Smooth muscle cell (in vitro differentiated cells): ENCODE measurements around the gene SDC3. TPM values are rescaled to one million over a fixed set of nuclear protein-coding genes. Genes with fewer than 3 reads are reported as not detected.
"Not testable (repeated sequence)": the region's sequence is repeated elsewhere in the genome, so short reads cannot be mapped to it uniquely, and the experiment has no call there.

Experiments
- DNase-seq: peaks from one replicate; lab custom pipeline; 2025; ENCODE audit not compliant: unreplicated experiment; lab: John Stamatoyannopoulos, UW
- H2AFZ ChIP-seq: fragments of 200-600 bp; sonication (generic); 2 replicates; pipeline ENCODE4 v1.6.0; 2016; ENCODE audit warnings: antibody characterized with exemption, low read depth, mild to moderate bottlenecking
- H3F3A ChIP-seq: fragments of 200-600 bp; sonication (generic); 2 replicates; pipeline ENCODE4 v1.6.0; 2017; ENCODE audit warnings: antibody characterized with exemption, low read depth
- H3K27ac ChIP-seq: fragments of 200-600 bp; sonication (generic); 2 replicates; pipeline ENCODE4 v1.5.1; 2016; ENCODE audit warnings: low read depth, mild to moderate bottlenecking
- H3K27me3 ChIP-seq: fragments of 200-600 bp; sonication (generic); 2 replicates; pipeline ENCODE4 v1.6.1; 2016; ENCODE audit warnings: low read depth, mild to moderate bottlenecking
- H3K36me3 ChIP-seq: fragments of 200-600 bp; sonication (generic); 2 replicates; pipeline ENCODE4 v1.5.1; 2016; ENCODE audit warnings: low read depth
- H3K4me1 ChIP-seq: fragments of 200-600 bp; sonication (generic); 2 replicates; pipeline ENCODE4 v1.5.1; 2016; ENCODE audit warnings: low read depth
- H3K4me2 ChIP-seq: fragments of 200-600 bp; sonication (generic); 2 replicates; pipeline ENCODE4 v1.6.0; 2016; ENCODE audit warnings: mild to moderate bottlenecking
- H3K4me3 ChIP-seq: fragments of 200-600 bp; sonication (generic); 2 replicates; pipeline ENCODE4 v1.5.1; 2016; ENCODE audit warnings: mild to moderate bottlenecking
- H3K79me2 ChIP-seq: fragments of 200-600 bp; sonication (generic); 2 replicates; pipeline ENCODE4 v1.6.0; 2016; ENCODE audit warnings: low read depth, mild to moderate bottlenecking
- H3K9ac ChIP-seq: fragments of 200-600 bp; sonication (generic); 2 replicates; pipeline ENCODE4 v1.6.0; 2016; ENCODE audit warnings: low read depth
- H3K9me3 ChIP-seq: fragments of 200-600 bp; sonication (generic); replicated peaks from 2 replicates; pipeline ENCODE4 v1.5.1; 2016; ENCODE audit warnings: low read depth
- H4K20me1 ChIP-seq: fragments of 200-600 bp; sonication (generic); 2 replicates; pipeline ENCODE4 v1.6.0; 2016; ENCODE audit warnings: low read depth
- CTCF ChIP-seq: fragments of 200-600 bp; sonication (generic); IDR thresholded peaks from 2 replicates; pipeline ENCODE4 v1.5.1; 2017; ENCODE audit warnings: borderline replicate concordance, mild to moderate bottlenecking, antibody characterized with exemption; ENCODE audit not compliant: insufficient read depth, poor library complexity, severe bottlenecking
- WGBS: methylation state at CpG from one replicate; pipeline ENCODE4 v1.1.7; 2016; ENCODE audit warnings: low lambda C conversion rate; 5-methylcytosine and 5-hydroxymethylcytosine counted together
- polyA plus RNA-seq: library from polyadenylated mRNA; unstranded; fragments of >200 nt; fragmentation: Nextera tagmentation; extraction: Ambion mirVana; gene quantifications from 2 replicates; pipeline ENCODE4 v1.2.1, GENCODE V29; 2016
- total RNA-seq: library from RNA; depleted of rRNA; stranded (reverse); fragments of >200 nt; gene quantifications from 2 replicates; pipeline ENCODE4 v1.2.3, GENCODE V29; 2014

The SDC3 gene
- total and polyA plus RNA-seq, 2 experiments from 2014 or later, result 46.3 to 112 TPM

GRCh38 chr1:30936541-30937171, 28.1 kb upstream of the SDC3 start:
- Histone ChIP-seq H3K27me3 (no peaks in the 10 kb centered on the region), H3K79me2 (peaks cover 20% of the 10 kb centered on the region), H3K36me3 (peaks cover 25% of the 10 kb centered on the region), H3F3A (peaks cover 15% of the 10 kb centered on the region), H3K4me3 (no peak overlapping the region), H3K4me2 (no peak overlapping the region), H3K9ac (no peak overlapping the region), H4K20me1 (peaks cover 75% of the 10 kb centered on the region), H3K27ac (no peak overlapping the region), H3K4me1 (peaks cover 4% of the 10 kb centered on the region), H3K9me3 (no peaks in the 10 kb centered on the region), H2AFZ (no peak overlapping the region)
- no peak for DNase-seq
- no peak for TF ChIP-seq CTCF
- 97% methylated on average over 20 of the region's 20 CpGs for WGBS

- not testable (repeated sequence) for H3K4me1 ChIP-seq, H3K4me2 ChIP-seq, DNase-seq, H3K27me3 ChIP-seq, H3K27ac ChIP-seq, H3K9me3 ChIP-seq, H3K9ac ChIP-seq, H2AFZ ChIP-seq, H3K4me3 ChIP-seq
- peaks cover 22% of the 10 kb centered on the region for H3F3A ChIP-seq
- WGBS, result 100% methylated on average over 1 of the region's 4 CpGs
- peaks cover 14% of the 10 kb centered on the region for H3K79me2 ChIP-seq
- H3K36me3 ChIP-seq, result peaks cover 19% of the 10 kb centered on the region
- H4K20me1 ChIP-seq, result peaks cover 70% of the 10 kb centered on the region
These were observed 27.2 kb upstream of the SDC3 start for GRCh38 chr1:30935758-30936157.

DNA sequence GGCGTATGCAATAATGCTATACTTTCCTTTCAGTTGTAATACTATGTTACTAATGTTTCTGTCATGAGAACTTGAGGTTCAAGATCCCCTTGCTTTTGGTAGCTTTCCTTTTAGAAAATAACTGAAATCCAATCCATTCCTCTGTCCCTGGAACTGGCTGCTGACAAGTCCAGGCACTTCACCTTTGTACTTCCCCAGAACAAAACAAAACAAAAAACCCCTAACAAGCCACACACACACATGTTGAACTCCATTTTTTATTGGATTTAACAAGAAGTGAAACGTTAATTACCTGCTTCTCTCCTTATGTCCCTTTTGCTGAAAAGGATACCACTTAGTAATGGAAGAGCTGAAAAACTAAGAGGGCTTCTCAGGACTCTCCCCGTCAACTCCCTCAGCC, 26.1 kb upstream of the SDC3 start:
- peak overlapping the region; percentile 32 for H3K27ac ChIP-seq
- H3F3A ChIP-seq, result peaks cover 23% of the 10 kb centered on the region
- H3K4me2 ChIP-seq, result no peak overlapping the region
- WGBS, result 92% methylated on average over 3 of the region's 3 CpGs
- H4K20me1 ChIP-seq, result peaks cover 61% of the 10 kb centered on the region
- H3K36me3 ChIP-seq, result peaks cover 13% of the 10 kb centered on the region
- H3K4me3 ChIP-seq, result no peak overlapping the region
- H3K4me1 ChIP-seq, result peaks cover 4% of the 10 kb centered on the region
- H3K27me3 ChIP-seq, result no peaks in the 10 kb centered on the region
- no peak overlapping the region for H2AFZ ChIP-seq
- H3K79me2 ChIP-seq, result peaks cover 5% of the 10 kb centered on the region
- no peak overlapping the region for H3K9ac ChIP-seq
- TF ChIP-seq CTCF, result no peak
- H3K9me3 ChIP-seq, result no peaks in the 10 kb centered on the region
- DNase-seq, result no peak

DNA sequence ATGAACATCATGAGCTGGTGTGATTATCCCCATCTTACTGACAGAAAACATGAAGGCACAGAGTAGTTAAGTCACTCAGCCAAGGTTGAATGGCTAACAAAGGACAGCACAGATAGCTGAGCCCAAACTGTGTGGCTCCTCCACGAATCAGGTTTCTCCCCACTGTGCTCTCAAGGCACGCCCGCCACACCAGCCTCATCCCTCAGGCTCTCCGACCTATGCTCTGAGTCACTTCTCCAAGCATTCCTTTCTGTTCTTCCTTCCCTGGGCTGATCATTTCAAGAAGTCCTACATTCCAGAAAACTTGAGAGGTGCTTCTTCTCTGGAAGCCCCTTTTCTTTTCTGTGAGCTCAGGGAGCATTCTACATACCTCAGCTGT, 25.3 kb upstream of the SDC3 start:
- H3K4me2 ChIP-seq, result no peak overlapping the region
- H3K4me1 ChIP-seq, result peaks cover 4% of the 10 kb centered on the region
- H3K9ac ChIP-seq, result no peak overlapping the region
- peaks cover 13% of the 10 kb centered on the region for H3K36me3 ChIP-seq
- H3K9me3 ChIP-seq, result no peaks in the 10 kb centered on the region
- peaks cover 53% of the 10 kb centered on the region for H4K20me1 ChIP-seq
- H2AFZ ChIP-seq, result no peak overlapping the region
- WGBS, result 56% methylated on average over 4 of the region's 4 CpGs
- H3K79me2 ChIP-seq, result no peaks in the 10 kb centered on the region
- H3K27me3 ChIP-seq, result no peaks in the 10 kb centered on the region
- no peak for DNase-seq
- no peak overlapping the region for H3K4me3 ChIP-seq
- TF ChIP-seq CTCF, result no peak
- peaks cover 23% of the 10 kb centered on the region for H3F3A ChIP-seq
- peak overlapping the region; percentile 32 for H3K27ac ChIP-seq
